SHP77 treated with DMSO at 0.1 percent for 48 hours (cell line): ENCODE measurements around the gene FAM72D.
"Not testable (repeated sequence)": the region's sequence is repeated elsewhere in the genome, so short reads cannot be mapped to it uniquely, and the experiment has no call there.

ENCODE experiments used
- DNase-seq: peaks from one replicate; lab custom pipeline; 2025; lab: John Stamatoyannopoulos, UW

FAM72D gene

GRCh38 chr1:145146308-145146707, 50.5 kb downstream of the FAM72D start:
- DNase-seq: not testable (repeated sequence)

- not testable (repeated sequence) for DNase-seq
These were observed 51.4 kb downstream of the FAM72D start for GRCh38 chr1:145147172-145147571.

DNA sequence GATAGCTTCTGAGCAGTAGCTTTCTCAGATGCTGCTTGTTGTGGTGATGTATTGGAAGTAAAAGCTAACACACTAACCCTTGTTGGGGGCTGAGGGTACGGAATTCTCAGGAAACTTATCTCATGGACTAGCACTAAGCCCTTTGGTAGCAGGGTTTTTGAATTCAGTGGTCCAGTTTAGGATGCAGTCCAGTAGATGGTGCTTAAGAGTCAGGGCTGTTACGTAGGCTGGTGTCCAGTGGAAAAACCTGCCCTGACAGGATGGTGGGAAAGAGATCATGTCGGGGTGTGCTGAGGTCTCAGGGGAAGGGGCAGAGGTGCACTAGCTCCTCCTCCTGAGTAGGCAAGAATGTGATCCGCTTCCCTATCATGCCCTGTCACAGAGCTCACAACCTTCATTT, 59.6 kb downstream of the FAM72D start:
- not testable (repeated sequence) for DNase-seq

DNA sequence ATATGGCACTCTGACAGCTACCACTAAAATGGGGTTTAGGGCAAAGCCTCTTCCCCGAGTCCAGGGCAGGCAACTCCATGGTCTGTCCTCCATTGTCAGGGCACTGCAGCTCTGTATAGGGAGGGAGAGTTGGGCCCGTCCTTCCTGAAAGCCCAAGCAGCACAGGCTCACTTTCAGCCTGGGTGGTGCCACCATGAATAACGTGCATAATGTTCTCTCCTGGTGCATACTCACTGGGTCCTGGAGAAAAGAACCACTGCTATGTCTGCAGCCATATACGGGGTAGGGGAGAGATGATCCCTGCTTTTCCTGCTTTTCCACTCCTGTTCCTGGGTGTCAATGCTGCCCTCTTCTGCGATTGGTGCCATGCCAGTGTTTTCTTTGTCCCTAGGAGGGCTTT, 60.1 kb downstream of the FAM72D start:
- not testable (repeated sequence) for DNase-seq

DNA sequence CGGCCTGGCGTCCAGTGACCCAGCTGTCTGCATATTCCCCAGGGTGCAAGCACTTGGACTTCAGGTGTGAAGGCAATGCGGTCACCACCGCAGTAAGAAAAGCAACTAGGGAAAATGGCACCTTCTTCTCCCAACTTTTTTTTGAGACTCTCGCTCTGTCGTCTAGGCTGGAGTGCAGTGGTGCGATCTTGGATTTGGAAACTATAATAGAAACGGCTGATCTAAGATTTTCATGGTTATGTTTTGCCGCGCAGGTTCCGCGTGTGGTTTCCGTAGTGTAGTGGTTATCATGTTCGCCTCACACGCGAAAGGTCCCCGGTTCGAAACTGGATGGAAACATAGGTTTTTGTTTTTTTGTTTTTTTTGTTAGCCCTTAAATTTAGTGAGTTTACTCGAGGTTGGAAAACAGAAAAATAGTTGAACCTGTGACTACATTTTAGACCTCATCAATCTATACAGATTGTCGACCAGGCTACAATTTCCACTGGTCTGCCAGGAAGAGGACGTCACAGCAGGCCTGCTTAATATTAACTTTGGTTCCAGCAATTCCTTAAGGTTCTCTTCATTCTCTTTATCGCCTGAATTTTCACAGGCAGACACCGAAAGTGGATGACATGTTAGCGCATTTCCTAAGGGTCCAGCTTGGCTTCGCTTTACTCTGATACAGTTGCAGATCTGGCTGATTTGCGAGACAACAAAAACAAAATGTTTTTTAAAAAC, 61.3 kb downstream of the FAM72D start:
- DNase-seq: peak; percentile 21

- not testable (repeated sequence) for DNase-seq
These were observed 61.9 kb downstream of the FAM72D start for GRCh38 chr1:145157715-145158114.

DNA sequence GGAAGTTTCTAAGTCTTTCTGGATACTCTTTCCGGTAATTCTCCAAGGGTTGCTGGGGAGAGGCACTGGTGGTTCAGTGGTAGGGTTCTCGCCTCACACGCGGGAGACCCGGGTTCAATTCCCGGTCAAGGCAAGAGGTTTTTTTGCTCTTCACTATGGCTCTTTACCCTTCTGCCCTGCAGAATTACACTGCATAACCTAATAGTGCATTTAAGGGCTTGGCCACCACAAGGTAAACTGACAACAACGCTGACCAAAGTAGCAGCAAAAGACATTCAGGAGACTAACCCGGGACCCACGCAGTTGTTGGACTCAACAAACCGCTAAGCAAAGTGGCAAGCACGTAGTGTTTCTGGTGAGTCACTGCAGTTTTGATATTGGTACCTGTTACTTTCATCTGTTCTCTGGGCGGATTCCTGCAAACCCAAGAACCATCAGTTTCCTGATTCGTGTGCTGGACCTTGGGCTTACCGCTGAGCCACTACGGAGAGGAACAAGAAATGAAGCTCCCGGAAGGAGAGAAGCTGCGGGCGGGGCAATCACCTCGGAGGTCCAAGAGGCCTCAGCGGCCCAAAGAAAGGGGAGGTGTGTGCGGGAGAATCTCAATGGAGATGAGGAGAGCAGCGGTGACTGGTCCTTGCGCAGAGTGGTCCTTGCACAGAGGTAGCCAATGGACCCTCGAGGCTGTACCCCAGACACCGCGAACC, 65.4 kb downstream of the FAM72D start:
- DNase-seq: not testable (repeated sequence)
